ENCODE measurements around the gene DIPK1B.

The DIPK1B gene

GRCh38 chr9:136673088-136673974 lies 39.0 kb upstream of the DIPK1B start:
- no peak for DNase-seq

- DNase-seq: no peak
Observed at GRCh38 chr9:136673975-136674785, 38.2 kb upstream of the DIPK1B start.

- no peak for DNase-seq
Observed at GRCh38 chr9:136674786-136675349, 37.5 kb upstream of the DIPK1B start.

GRCh38 chr9:136675477-136676296 lies 36.7 kb upstream of the DIPK1B start:
- no peak for DNase-seq

- DNase-seq: no peak
Observed at GRCh38 chr9:136676297-136676794, 36.0 kb upstream of the DIPK1B start.

GRCh38 chr9:136676920-136677686 lies 35.3 kb upstream of the DIPK1B start:
- DNase-seq: no peak

GRCh38 chr9:136678034-136678433 lies 34.3 kb upstream of the DIPK1B start:
- DNase-seq: no peak

- DNase-seq: no peak
Observed at GRCh38 chr9:136678624-136679023, 33.7 kb upstream of the DIPK1B start.

- no peak for DNase-seq
Observed at GRCh38 chr9:136679431-136679941, 32.9 kb upstream of the DIPK1B start.

- no peak for DNase-seq
Observed at GRCh38 chr9:136681029-136681428, 31.3 kb upstream of the DIPK1B start.

- no peak for DNase-seq
Observed at GRCh38 chr9:136681945-136682699, 30.2 kb upstream of the DIPK1B start.

GRCh38 chr9:136682710-136683109 lies 29.7 kb upstream of the DIPK1B start:
- no peak for DNase-seq

- no peak for DNase-seq
Observed at GRCh38 chr9:136683173-136683745, 29.1 kb upstream of the DIPK1B start.

GRCh38 chr9:136683755-136684154 lies 28.6 kb upstream of the DIPK1B start:
- DNase-seq: no peak

GRCh38 chr9:136684339-136684738 lies 28.0 kb upstream of the DIPK1B start:
- DNase-seq: no peak

- DNase-seq: no peak
Observed at GRCh38 chr9:136684799-136685198, 27.6 kb upstream of the DIPK1B start.

- DNase-seq: no peak
Observed at GRCh38 chr9:136685216-136685615, 27.2 kb upstream of the DIPK1B start.

- DNase-seq: no peak
Observed at GRCh38 chr9:136685790-136686533, 26.4 kb upstream of the DIPK1B start.

- DNase-seq: no peak
Observed at GRCh38 chr9:136686534-136686793, 25.9 kb upstream of the DIPK1B start.
